HL-60 (cell line): ENCODE measurements around the gene PAAF1.

Experiments used
- CTCF ChIP-seq: IDR thresholded peaks from one replicate; pipeline ENCODE4 v1.5.1; 2011; ENCODE audit warnings: low read length, control low read depth, inconsistent platforms; ENCODE audit not compliant: insufficient read depth
- POLR2AphosphoS5 ChIP-seq: IDR thresholded peaks from 2 replicates; pipeline ENCODE4 v1.6.1; 2012; ENCODE audit warnings: low read depth
- REST ChIP-seq: IDR thresholded peaks from 2 replicates; pipeline ENCODE4 v1.6.1; 2012; ENCODE audit warnings: low read depth; ENCODE audit not compliant: insufficient replicate concordance

GRCh38 chr11:73859671-73860070 is 17.1 kb upstream of the PAAF1 start:
- TF ChIP-seq CTCF (no peak), REST (no peak), POLR2AphosphoS5 (no peak)
